ENCODE data around the gene CASKIN2.

DNA sequence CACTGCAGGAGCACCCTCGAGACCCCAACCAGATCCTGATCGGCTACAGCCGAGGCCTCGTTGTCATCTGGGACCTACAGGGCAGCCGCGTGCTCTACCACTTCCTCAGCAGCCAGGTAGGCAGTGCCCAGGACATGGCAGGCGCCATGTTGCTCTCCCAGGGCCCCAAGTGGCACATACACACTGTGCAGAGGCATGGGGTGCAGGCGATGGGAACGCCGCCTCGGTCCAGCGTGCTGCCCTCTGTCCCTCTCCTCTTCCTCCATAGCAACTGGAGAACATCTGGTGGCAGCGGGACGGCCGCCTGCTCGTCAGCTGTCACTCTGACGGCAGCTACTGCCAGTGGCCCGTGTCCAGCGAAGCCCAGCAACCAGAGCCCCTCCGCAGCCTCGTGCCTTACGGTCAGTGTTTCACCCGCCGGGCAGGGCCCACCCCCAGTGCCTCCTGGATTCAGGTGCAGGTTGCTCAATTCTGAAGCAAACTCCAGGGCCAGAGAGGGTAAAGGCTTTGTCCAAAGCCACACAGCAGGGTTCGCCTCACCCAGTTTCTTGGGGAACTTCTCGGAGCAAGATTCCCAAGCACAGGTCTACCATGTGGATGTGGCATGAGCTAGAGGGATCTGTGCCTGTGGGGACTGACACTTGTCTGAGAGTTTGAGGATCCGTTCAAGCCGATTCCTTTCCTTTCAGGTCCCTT is 47.9 kb upstream of the CASKIN2 start:
- TF ChIP-seq, protein P1, sequence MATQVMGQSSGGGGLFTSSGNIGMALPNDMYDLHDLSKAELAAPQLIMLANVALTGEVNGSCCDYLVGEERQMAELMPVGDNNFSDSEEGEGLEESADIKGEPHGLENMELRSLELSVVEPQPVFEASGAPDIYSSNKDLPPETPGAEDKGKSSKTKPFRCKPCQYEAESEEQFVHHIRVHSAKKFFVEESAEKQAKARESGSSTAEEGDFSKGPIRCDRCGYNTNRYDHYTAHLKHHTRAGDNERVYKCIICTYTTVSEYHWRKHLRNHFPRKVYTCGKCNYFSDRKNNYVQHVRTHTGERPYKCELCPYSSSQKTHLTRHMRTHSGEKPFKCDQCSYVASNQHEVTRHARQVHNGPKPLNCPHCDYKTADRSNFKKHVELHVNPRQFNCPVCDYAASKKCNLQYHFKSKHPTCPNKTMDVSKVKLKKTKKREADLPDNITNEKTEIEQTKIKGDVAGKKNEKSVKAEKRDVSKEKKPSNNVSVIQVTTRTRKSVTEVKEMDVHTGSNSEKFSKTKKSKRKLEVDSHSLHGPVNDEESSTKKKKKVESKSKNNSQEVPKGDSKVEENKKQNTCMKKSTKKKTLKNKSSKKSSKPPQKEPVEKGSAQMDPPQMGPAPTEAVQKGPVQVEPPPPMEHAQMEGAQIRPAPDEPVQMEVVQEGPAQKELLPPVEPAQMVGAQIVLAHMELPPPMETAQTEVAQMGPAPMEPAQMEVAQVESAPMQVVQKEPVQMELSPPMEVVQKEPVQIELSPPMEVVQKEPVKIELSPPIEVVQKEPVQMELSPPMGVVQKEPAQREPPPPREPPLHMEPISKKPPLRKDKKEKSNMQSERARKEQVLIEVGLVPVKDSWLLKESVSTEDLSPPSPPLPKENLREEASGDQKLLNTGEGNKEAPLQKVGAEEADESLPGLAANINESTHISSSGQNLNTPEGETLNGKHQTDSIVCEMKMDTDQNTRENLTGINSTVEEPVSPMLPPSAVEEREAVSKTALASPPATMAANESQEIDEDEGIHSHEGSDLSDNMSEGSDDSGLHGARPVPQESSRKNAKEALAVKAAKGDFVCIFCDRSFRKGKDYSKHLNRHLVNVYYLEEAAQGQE (IDR thresholded peaks at IDR 0.05): no peak
- TF ChIP-seq, protein P2, sequence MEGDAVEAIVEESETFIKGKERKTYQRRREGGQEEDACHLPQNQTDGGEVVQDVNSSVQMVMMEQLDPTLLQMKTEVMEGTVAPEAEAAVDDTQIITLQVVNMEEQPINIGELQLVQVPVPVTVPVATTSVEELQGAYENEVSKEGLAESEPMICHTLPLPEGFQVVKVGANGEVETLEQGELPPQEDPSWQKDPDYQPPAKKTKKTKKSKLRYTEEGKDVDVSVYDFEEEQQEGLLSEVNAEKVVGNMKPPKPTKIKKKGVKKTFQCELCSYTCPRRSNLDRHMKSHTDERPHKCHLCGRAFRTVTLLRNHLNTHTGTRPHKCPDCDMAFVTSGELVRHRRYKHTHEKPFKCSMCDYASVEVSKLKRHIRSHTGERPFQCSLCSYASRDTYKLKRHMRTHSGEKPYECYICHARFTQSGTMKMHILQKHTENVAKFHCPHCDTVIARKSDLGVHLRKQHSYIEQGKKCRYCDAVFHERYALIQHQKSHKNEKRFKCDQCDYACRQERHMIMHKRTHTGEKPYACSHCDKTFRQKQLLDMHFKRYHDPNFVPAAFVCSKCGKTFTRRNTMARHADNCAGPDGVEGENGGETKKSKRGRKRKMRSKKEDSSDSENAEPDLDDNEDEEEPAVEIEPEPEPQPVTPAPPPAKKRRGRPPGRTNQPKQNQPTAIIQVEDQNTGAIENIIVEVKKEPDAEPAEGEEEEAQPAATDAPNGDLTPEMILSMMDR (IDR thresholded peaks at IDR 0.05; ENCODE audit: low read depth, low read length, missing input control): no peak

Measured in liver (tissue), 2 donors.